GM12891 (cell line): Measurements from ENCODE around the gene ZSCAN18.

Source experiments
- DNase-seq: peaks from one replicate; pipeline ENCODE4 v3.0.0; 2011; ENCODE audit warnings: low spot score; ENCODE audit not compliant: insufficient read length
- FAIRE-seq: peaks from 2 replicates; lab custom pipeline; 2011; peaks lifted over from hg19 to GRCh38; lab: Jason Lieb, UNC
- PAX5 ChIP-seq: IDR thresholded peaks from 2 replicates; pipeline ENCODE4 v1.6.1; 2011; ENCODE audit warnings: low read length, moderate library complexity, mild to moderate bottlenecking; ENCODE audit not compliant: insufficient read depth, severe bottlenecking
- POLR2A ChIP-seq: IDR thresholded peaks from 2 replicates; pipeline ENCODE4 v1.6.1; 2011; ENCODE audit warnings: low read depth, low read length, control low read depth
- POLR2AphosphoS5 ChIP-seq: IDR thresholded peaks from 2 replicates; pipeline ENCODE4 v1.6.1; 2011; ENCODE audit warnings: low read depth, low read length, control low read depth
- POU2F2 ChIP-seq: IDR thresholded peaks from 2 replicates; pipeline ENCODE4 v1.6.1; 2011; ENCODE audit warnings: low read depth, mild to moderate bottlenecking, control low read depth, low read length, moderate library complexity
- SPI1 ChIP-seq: IDR thresholded peaks from 2 replicates; pipeline ENCODE4 v1.6.1; 2011; ENCODE audit warnings: low read depth, low read length, control low read depth
- TAF1 ChIP-seq: IDR thresholded peaks from 2 replicates; pipeline ENCODE4 v1.6.1; 2011; ENCODE audit warnings: low read depth, low read length, control low read depth

The ZSCAN18 gene

DNA sequence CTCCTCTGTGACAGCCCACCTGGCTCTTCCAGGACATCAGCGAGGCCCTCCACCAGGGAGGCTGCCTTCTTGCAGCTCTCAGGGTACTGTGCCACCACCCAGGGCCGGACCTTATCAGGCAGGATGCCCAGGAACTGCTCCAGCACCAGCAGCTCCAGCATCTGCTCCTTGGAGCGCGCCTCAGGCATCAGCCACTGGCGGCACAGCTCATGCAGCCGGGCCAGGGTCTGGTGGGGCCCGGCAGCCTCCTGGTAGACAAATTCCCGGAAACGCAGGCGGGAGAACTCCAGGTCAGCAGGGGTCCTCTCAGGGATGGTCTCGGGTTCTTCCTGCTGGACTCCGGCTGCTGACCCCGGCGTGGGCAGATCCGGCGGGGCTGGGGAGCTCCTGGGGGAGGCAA is 8.2 kb downstream of the ZSCAN18 start:
- TF ChIP-seq POLR2A (no peak), POLR2AphosphoS5 (no peak), POU2F2 (no peak), SPI1 (no peak), PAX5 (no peak), TAF1 (no peak)
- FAIRE-seq (no peak), DNase-seq (no peak)

GRCh38 chr19:58088521-58089052 is 9.4 kb downstream of the ZSCAN18 start:
- FAIRE-seq: no peak
- no peak for DNase-seq

DNA sequence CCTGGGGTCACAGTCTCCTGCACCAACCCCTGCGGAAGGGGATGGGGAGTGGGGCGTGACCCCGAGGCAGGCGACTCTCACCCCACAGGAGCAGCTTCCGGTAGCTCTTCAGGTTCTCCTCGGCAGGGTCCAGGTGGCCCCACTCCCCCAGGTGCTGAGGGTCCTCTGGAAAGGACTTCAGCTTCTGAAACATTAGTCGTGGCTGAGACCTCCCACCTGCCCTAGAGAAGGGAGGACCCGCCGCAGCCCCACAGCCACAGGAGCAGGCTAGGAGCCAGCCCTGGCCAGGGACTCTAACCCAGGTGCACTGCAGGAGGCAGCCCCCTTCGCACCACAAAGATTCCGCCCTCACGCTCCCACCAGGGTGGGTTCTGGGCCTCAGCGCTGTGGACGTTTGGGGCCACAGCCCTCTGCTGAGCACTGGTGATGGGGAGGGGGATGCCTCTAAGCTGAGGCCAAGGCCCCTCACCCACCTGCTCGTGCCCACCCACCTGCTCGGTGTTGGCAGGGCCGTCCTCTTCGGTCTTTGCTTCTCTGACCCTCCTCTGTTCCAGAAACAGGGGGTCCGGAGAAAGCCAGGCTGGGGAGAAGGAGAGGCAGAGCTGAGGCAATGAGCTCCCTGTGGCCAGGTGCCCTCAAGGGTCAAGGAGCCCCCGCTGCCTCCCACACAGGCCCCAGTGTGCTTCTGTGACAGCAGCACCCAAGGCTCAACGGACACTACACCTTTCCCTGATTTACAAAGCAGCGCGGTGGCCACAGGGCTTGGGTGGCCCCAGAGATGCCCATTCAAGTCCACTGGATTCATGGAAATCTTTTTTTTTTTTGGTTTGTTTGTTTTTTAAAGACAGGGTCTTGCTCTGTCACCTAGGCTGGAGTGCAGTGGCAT is 11.0 kb downstream of the ZSCAN18 start:
- no peak for TF ChIP-seq POU2F2
- no peak for TF ChIP-seq POLR2AphosphoS5
- no peak for TF ChIP-seq TAF1
- no peak for TF ChIP-seq POLR2A
- no peak for TF ChIP-seq PAX5
- TF ChIP-seq SPI1: no peak
- FAIRE-seq: no peak

More at GRCh38 chr19:58088521-58089052, 9.4 kb downstream of the ZSCAN18 start:
- no peak for TF ChIP-seq POLR2A
- TF ChIP-seq POLR2AphosphoS5: no peak
- no peak for TF ChIP-seq TAF1
- no peak for TF ChIP-seq POU2F2
- TF ChIP-seq SPI1: no peak

GRCh38 chr19:58085348-58085875 is 12.6 kb downstream of the ZSCAN18 start:
- FAIRE-seq (no peak), DNase-seq (no peak)
- TF ChIP-seq POLR2AphosphoS5 (no peak), SPI1 (no peak), PAX5 (no peak), TAF1 (no peak), POU2F2 (no peak), POLR2A (no peak)

More for the DNA sequence above, 11.0 kb downstream of the ZSCAN18 start:
- no peak for DNase-seq

DNA sequence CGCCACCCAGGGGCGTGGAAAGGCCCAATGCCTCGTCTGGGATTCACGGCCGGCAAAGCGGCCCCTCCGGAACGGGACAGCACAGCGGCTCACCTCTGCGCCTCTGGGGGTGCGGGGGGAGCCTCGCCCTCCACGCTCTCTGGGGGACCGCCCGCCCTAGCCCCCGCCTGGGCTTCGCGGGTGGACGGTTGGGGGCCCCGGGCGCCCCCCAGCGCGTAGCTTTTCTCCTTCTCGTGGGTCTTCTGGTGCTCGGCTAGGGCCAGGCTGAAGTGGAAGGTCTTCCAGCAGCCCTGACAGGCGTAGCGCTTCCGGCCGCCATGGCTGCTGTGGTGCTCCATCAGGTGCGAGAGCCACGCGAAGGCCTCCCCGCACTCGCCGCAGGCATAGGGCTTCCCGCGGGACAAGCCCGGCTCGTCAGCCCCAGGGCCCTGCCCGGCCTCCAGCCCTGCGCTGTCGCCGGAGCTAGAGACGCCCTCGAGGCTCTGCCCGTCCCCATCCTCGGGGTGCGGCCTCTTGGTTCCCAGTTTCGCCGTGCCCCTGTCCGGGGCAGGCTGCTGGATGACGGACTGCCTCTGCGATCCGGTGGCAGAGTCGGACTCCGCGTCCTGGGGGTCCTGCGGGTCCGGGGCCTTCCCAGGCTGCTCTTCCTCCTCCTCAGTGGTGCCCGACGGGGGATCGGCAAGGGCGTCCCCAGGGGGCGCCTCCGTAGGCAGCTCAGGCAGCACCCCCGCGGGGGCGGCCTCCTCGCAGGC is 13.3 kb downstream of the ZSCAN18 start:
- FAIRE-seq (no peak), DNase-seq (no peak)
- no peak for TF ChIP-seq POLR2A
- TF ChIP-seq PAX5: no peak
- no peak for TF ChIP-seq TAF1
- no peak for TF ChIP-seq POU2F2
- no peak for TF ChIP-seq POLR2AphosphoS5
- TF ChIP-seq SPI1: no peak

DNA sequence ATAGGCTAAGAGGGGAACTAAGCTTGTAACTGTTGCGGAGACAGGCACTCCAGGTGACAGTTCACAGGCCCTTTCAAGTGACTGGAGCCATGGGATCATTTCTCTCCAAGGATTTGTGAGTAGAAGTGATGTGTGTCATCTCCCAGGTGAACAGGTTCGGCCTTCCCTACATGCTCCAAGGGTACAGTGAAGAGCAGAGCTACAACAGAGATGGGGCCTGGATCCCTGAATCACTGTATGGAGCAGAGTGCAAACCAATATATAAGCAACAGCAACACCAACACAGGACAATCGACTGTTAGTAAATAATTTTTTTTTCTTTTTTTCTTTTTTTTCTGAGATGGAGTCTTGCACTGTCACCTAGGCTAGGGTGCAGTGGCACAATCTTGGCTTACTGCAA is 15.0 kb downstream of the ZSCAN18 start:
- FAIRE-seq (no peak), DNase-seq (no peak)
- TF ChIP-seq TAF1 (no peak), SPI1 (no peak), POLR2A (no peak), PAX5 (no peak), POU2F2 (no peak), POLR2AphosphoS5 (no peak)

DNA sequence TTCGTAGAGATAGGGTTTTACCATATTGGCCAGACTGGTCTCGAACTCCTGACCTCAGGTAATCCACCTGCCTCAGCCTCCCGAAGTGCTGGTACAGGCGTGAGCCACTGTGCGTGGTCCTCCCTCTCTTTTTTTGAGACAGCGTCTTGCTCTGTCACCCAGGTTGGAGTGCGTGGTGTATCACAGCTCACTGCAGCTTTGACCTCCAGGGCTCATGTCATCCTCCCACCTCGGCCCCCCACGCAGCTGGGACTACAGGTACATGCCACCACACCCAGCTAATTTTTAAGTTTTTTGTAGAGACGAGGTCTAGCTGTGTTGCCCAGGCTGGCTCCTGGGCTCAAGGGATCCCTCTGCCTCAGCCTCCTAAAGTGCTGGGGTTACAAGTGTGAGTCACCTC is 18.2 kb downstream of the ZSCAN18 start:
- DNase-seq (no peak), FAIRE-seq (no peak)
- TF ChIP-seq POLR2AphosphoS5 (no peak), POLR2A (no peak), SPI1 (no peak), POU2F2 (no peak), TAF1 (no peak), PAX5 (no peak)

DNA sequence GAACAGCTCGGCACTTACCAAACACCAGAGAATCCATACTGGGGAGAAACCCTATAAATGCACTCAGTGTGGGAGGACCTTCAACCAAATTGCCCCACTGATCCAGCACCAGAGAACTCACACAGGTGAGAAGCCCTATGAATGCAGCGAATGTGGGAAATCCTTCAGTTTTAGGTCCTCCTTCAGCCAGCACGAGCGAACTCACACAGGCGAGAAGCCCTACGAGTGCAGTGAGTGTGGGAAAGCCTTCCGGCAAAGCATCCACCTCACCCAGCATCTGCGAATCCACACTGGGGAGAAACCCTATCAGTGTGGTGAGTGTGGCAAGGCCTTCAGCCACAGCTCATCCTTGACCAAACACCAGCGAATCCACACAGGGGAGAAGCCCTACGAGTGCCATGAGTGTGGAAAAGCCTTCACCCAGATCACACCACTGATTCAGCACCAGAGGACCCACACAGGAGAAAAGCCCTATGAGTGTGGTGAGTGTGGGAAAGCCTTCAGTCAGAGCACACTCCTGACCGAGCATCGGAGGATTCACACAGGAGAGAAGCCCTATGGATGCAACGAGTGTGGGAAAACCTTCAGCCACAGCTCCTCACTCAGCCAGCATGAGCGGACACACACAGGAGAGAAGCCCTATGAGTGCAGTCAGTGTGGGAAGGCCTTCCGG is 30.7 kb downstream of the ZSCAN18 start:
- FAIRE-seq (no peak), DNase-seq (no peak)
- TF ChIP-seq PAX5 (no peak), POLR2AphosphoS5 (no peak), POU2F2 (no peak), POLR2A (no peak), TAF1 (no peak), SPI1 (no peak)
